Hematopoietic multipotent progenitor cell treated with erythropoietin and hydrocortisone succinate and interleukin-3 and kit ligand, for 8 days (in vitro differentiated cells): Measurements from ENCODE around the gene GABBR2.

Experiments used
- DNase-seq: peaks from one replicate; pipeline ENCODE4 v3.0.0-alpha.2; 2015

Gene GABBR2

DNA sequence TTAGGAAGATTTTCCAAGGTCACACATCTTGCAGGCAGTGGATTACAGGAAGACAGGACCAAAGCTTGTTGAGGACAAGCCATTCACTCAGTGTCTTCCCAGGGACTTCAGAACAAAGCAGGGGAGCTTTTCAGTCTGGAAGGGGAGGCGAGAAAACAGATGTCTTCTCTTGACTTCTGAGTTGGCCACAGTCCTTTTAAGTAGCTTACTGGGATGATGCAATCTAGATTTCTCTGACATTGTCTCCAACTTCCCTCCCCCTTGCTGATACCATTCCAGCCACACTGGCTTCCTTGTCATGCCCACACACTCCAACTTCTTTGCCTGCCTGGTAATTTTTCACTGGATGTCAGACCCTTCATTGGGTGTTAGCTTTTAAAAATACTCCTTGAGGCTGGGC, 279.1 kb downstream of the GABBR2 start:
- no peak for DNase-seq

DNA sequence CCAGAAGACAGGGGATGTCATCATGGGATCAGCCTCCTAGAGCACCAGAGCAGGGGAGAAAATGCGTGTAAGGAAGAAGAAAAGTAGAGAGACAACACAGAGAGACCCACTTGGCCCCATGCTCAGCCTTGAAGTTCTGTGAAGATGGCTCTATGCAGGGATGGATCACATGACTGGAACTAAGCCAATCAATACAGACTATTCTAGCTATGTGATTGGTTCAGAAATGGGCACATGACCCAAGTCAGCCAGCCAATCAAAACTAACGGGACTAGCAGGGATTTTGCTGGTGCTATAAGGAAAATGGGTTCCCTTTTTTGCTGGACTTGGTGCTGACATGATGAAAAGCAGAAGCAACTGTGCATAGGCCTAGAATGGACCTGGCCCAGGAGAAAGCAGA, 280.3 kb downstream of the GABBR2 start:
- DNase-seq = no peak

DNA sequence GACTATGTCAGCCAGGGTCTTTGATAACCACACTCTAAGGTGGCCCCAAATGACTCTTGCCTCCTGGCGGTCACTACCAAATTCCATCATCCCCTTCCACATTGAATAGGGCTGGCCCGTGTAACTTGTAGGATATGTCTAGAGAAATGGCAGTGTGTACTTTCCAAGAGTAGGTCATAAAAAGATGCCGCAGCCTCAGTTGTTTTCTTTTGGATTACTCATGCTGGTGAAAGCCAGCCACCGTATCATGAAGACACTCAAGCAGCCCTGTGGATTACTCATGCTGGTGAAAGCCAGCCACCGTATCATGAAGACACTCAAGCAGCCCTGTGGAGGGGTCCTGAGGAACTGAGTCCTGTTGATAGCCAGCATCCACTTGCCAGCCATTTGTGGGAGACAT, 281.2 kb downstream of the GABBR2 start:
- no peak for DNase-seq

DNA sequence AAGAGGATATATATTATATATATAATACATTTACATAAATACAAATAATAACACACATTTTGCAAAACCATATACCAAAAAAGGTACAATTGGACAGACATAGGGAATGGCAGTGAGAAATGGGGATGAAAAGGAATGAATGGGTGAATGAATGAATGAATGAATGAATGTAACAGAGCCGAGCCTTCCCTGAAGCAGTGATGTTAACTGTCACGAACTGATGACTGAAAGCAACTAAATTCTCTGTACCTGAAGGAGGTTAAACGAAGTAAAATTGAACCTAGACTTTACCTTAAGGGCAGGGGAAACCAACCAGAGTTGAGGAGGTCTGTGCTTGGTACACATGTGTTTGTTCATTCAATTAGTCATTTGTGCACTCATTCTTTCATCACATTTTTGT, 283.7 kb downstream of the GABBR2 start:
- no peak for DNase-seq

DNA sequence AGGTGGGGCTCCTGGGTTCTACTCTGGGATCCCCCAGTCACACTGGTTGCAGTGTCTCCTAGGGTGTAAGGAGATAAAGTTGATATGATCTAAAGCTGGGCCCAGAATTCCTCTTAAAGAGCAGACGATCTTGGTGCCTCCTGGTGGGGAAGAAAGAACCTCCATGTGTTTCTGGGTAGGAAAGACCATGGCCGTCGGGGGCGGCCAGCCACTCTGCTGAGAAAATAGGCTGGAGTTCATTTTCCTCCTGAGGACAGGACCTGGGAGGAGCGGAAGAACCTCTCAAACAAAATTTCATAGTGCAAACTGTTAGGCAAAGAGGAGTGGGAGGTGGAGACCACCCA, 289.5 kb downstream of the GABBR2 start:
- DNase-seq = no peak

DNA sequence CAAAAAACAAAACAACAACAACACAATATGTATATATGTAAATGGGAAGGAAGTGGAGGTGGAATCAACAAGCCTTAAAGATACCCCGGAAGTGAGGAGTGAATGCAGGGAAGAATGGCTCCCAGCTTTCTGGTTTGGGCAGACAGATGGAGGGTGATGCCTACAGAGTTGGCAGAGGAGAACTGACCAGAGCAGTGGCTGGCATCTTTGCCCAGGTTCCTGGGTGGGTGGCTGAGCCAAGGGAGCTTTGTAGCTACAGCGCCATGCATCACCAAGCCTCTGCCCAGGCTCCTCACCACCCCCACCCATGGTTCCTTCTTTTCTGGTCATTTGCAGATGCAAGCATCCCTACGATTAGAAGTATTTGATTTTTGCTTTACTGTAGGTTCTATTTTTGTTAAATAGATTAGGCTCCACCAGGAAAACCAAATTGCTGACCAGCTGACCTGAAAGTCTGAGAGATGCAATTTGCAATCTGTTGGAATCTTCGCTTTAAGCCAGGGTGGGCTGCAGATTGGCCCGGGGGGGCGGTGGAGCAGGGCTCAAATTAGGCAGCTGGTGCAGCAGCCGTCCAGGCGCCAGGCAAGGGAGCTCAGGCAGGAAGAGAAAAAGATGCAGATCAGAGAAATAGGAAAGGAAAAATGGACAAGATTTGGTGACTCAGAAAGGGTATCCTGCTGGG, 290.0 kb downstream of the GABBR2 start:
- DNase-seq = no peak

DNA sequence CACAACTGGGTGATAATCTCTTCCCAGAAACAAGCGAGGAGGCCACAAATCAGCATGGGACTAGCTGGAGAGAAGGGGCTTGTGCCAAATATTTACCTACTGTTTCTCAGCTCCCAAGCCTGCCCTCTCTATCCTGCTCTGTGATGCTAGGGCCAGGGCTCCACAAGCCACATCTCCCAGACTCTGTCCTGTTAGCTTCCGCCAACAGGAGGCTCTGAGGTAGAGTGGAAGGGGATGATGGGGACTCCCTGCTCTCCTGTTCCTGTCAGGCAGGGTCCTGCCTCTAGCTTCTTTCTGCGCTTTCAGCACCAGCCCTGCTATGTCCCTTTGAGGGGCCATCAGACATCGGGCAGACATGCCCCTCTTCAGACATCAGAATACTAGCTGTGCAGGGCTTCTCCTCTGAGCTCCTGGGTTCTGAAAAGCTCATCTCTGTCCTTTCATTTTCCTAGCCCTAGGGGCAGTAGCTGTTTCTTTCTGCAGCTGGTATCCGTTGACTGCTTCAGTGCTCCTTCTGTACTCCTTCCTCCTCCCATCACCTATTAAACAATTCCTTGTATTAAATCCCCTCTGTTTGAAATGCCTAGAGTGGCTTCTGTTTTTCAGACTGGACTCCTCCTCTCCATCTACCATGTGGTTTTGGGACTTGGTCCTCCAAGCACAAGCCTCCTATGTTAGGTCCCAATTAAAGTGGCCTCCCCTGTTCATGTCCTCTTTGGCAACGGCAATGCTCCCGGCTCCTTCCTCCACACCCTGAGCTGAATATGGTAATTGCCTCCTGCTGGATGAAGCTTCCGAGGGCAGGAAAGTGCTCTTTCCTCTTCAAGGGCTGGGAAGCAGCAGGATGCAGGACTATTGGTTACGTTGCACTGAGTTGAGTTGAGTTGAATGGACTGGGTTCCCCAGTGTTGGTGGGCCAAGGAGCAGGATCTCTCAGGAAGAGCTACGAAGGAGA, 292.2 kb downstream of the GABBR2 start:
- no peak for DNase-seq

DNA sequence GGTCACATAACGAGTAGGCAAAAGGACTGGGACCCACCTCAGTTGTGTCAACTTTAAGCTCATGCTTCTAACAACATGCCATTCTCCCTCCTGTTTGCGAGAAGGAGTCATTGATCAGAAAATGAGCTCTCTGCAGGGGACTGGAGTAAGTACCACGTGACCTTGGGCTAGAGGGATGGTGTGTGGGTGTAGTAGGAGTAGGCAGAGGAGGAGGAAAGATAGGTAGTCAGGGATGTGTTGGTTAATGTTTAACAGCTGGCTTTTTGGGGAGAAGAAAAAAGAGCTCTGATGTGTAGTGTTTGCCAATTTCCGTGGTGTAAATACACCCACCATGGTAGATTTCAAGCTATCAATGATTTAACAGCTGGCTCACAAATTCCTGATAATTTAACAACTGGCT, 293.0 kb downstream of the GABBR2 start:
- DNase-seq = no peak

DNA sequence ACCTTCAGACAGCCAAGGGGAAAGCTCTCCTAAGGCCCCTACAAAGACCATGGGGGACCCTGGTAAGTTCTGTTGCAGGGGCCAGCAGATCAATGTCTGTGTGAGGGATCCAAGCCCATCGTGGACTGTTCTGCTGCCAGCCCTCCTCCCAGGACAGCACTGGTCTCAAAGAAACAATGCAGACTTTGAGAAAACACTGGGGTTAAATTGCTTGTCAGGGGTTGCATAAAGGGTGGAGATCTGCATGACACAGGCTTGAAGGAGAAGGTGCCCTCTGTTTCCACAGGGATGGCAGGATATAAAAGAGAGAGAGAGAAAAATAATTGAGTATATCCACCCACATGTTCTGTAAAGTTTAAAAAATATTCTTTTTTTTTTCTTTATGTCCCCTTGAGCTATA, 295.7 kb downstream of the GABBR2 start:
- no peak for DNase-seq

DNA sequence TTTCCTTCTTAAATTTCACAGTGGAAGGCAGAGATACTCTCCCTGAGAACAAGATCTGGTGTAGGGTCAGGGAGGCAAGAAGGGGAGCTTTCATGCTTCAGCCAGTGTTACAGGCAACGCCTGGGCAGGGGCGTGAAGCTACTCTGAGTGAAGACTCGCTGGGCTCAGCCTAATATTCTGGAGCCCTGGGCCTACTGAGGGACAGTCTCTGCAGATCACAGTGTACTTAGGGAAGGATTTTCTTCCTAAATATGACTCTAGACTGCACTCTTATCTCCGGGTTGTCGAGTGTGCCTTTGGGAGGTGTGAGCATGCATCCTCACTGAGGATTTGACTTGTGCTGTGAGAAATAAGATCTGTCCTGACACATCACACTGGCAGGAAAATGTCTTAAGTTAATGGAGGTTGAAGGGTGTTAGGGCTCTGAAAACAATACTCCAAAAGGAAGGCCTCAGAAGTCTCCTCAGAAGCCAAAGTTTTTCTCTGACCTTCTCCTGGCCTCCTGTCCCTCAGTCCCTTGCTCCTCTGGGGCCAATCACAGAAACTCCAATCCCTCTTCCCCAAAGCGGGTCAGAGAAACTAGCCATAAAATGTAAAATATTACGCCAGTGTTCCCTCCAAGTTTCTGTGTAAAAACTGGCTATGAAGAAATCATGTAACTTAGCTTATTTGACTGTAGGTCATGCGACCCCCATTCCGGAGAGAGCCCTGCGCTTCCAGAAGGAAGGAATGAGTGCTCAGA, 296.5 kb downstream of the GABBR2 start:
- DNase-seq = no peak

DNA sequence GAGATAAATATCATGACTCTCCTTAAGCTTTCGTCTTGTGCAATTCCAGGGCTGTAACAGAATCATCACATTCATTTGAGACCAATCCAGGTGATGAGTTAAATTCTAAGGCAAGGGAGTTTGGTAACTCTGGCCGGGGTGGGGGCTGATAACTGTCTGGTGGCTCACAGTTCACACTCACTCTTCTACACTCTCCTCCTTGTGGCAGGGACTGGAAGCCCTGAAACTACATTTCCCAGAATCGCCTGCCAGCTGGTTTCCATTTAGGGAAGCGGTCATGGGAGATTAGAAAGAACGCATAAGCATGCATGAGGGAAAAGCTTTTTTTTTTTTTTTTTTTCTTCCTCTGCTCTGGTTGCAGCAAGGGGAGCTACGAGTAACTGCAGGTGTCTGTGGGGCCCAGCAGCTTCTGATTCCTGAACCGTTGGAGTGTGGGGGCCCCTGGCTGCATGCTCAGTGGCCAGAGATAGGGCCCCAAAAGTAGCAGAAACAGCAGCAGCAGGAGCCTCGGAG, 298.5 kb downstream of the GABBR2 start:
- peak; percentile 52 for DNase-seq

DNA sequence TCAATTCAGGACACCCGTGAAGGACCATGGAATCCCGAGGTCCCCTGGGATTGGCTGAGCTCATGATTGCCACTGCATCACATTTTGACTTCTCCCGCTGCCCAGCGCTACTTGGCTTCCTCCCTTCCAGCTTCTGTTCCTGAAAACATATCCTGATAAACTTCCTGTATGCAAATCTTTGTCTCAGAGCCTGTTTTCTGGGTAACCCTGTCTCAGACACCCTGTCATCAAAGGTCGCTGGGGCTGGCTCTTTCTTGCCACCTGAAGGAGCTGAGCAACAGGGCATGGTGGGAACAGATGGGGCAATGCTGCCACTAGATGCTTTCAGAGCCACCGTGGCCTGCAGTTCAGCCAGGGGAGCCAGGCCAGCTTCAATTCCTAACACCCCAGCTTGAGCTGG, 299.0 kb downstream of the GABBR2 start:
- no peak for DNase-seq

DNA sequence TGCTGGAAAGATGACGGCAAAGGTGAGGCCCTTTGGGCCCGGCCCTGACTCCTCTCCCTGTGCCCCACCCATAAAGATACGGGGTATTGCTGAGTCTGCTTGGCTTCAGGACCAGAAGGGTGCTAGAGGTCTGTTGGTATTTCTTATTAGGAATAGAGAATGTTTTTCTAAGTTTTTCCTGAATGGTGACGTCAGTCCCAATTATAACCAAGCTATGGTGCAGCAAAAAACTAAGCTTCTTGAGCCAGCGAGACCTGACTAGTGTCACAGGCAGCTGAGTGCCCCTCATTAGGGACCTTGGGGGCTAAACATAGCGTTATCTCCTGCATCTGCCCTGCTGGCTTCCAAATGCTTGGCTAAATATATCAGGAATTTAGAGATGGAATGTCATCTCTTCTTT, 302.3 kb downstream of the GABBR2 start:
- DNase-seq = no peak

DNA sequence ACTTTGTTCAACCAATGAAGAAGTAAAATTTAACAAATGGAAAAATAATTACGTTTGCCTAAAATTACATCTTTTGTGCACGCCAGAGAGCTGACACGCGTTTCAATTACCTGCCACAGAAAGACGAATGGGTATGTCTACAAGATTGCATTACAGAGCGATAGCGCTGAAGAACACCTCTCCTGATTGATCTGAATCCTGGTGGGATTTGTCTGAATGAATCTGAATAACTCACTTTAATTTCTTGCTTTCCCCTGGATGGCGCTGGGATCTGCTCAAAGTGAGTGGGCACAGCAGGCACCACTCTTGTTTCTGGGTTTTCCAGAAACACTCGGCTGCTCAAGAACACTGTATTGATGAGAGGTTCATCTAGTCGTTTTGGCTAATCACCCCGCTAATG, 304.5 kb downstream of the GABBR2 start:
- DNase-seq = no peak

DNA sequence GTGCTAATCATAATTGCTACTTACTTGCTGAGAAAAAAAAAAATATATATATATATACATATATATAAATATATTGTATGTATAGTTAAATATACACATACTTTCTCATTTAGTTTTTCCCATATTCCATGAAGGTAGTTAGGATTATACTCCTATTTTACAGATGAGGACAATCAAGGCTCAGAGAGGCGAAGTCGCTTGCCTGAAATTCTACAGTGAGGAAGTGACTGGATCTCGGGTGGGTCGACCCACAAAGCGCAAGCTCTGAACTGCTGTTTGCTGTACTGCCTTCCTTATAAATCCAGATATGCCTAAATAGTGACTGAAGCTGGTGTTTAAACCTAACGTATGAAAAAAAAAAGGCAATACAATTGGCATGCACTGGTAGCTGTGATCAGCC, 305.0 kb downstream of the GABBR2 start:
- no peak for DNase-seq

DNA sequence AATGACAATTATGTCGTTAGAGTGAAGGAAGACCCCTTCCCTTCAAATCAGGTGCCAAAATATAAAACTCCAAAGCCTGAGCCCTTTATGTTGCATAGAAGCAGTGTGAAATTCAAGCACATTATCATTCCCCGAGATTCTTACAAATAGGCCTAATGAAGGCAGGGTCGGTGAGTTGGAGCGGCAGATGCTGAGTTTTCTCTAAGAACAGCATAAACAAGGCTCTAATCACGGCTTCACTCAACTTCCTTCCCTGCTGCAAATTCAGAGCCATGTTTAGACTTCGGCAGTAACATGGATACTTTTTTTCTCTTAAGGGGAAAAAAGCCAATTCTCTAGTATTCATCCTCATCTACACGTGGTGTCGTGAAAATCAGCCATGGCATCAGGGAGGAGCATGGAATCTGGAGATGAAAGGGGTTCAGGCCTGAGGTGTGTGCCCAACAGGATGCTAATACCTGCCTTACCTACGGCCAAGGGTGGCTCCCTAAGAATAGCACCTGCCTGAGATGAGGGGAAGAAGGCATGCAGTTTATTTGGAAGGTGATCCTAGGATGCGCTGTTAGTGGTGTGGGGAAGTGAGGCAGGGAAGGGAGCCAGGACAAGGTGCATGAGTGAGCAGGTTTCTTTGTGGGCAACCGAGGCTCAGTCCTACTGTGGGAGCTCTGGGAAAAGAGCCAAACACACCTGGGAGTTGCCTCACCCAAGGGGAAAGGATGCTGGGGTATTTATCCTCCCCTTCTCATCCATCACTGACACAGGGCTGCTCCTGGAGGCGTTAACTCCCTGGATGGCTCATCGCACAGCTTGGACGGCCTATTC, 306.5 kb downstream of the GABBR2 start:
- DNase-seq = no peak

DNA sequence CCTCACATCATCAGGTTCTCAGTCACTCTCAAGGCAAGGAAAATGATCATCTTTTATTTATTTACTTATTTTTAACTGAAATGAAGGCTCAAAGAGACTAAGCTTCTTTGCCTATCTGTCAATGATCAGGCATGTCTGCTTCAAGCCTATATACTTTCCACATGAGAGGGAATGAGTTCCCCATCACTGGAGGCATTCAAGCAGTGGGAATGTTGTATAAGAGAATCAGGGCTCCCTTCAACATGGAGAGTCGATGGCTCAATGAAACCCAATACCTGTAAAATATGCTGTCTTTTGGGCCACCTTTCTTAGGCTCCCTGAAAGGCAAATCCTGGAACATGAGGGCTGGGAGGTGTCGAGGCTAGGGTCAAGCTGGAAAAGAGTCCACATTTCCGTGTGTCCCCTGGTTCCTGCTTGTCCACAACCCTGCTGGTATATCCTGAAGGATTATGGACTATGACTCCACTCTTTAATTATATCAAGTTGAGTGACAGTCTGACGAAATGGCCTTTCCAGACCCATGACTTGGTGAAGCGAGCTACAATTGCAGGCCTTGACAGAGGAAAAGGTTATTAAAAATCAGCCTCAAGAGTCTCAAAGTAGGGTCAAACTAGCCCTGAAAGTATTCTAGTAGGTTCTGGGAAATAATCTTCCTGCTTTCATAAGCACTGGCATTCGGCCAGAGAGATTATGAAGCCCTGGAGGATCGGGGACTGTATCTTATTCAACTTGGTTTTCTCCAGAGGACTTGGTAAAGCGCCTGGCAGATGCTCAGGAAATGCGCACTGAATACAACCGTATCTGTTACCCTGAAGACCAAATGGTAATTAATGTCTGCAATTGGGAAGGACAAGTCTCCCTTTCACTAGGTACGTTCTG, 307.4 kb downstream of the GABBR2 start:
- DNase-seq = no peak

DNA sequence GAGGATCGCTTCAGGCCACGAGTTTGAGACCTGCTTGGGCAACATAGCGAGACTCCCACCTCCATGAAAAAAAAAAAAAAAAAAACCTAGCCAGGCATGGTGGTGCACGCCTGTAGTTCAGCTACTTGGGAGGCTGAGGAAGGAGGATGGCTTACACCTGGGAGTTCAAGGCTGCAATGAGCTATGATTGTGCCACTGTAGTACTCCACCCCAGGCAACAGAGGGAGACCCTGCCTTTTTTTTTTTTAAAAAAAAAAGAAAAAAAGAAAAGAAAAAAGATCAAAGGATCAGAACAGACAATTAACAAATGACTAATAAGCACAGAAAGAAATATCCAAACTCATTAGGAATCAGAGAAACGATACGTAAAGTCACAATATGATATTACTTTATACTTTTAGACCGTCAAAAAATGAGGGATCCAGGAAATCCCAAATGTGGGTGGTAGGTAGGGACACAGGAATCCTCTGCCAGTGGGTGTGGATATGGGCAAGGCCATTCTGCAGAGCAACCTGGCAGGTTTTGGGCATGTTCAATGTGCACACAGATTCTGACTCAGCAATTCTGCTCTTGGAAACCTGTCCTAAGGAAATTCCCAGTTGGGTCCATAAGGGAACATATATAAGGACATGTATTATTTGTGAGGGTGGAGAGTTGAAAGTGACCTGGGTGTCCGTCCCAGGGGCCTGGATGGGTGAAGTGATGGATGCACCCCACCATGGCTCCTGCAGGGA, 308.6 kb downstream of the GABBR2 start:
- DNase-seq = no peak

DNA sequence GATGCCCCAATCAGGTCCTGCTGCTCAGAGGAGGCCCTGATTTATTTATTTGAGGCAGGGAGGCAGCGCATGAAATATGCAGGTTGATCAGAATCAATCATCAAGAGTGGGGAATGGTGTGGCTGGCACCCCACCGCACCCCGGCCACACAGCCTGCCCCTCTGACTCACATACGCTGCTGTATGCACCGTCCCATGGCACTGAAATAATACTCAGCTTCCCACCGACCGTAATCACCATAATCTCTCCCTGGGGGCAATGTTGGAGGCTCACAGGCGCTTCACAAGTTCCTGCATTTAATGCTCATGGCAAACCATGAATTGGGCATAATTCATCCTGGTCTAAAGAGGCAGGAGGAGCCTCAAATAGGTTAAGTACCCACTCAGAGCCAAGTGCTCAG, 312.1 kb downstream of the GABBR2 start:
- DNase-seq = no peak

DNA sequence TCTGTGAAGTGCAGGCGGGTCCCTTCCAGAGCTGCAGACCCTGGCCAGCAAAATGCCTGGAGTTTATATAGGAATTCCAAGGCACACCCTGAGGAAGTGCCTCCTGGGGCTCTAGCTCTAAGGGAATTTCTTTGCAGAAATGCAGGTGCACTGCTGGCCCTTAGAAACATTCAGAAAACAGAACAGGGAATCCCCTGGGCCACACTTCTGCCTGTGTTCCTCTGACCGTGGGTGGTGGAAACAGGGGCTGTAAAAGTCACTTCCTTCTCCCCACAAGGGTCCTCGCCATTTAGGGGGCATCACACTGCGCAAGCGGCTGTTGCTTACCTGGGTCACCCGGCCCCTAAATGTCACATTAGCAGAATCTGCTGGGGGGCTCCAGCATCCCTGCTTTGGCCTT, 312.5 kb downstream of the GABBR2 start:
- no peak for DNase-seq

DNA sequence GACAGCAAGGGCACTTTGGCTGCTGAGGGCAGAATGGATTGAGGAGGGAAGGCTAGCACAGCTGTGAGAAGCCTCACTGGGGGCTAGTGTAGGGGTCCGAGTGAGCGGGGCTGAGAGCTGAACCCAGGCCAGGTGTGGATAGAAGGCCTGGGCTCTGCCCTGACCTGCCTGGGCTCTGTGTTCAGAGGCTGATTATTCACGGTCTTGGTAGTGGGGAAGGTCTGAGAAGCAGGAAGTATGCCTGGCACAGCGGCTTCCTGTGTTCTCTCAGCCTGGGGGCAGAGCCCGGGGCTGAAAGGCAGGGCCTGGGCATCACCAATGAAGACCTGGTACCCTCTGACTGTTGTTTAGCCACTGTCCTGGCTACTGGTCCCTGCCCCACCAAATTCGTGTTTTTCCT, 316.9 kb downstream of the GABBR2 start:
- DNase-seq = no peak
